K562 (cell line): ENCODE measurements around the gene UBE2B. TPM values are rescaled to one million over a fixed set of nuclear protein-coding genes. Genes with fewer than 3 reads are reported as not detected.

ENCODE experiments used
- AFF1 ChIP-seq, 2 experiments: fragments of 450-650 bp; IDR thresholded peaks; 2 replicates each; pipeline ENCODE4 v1.6.1; 2018; ENCODE audit warnings: mild to moderate bottlenecking in 2 of 2, low read depth in 1 of 2; ENCODE audit not compliant: partially characterized antibody in 2 of 2
- BRF1 ChIP-seq: IDR thresholded peaks from 3 replicates; pipeline ENCODE4 v1.6.1; 2011; ENCODE audit warnings: borderline replicate concordance, mild to moderate bottlenecking; ENCODE audit not compliant: insufficient read length; ENCODE audit errors: extremely low read depth
- CHD4 ChIP-seq: fragments of 200-600 bp; sonication (generic); IDR thresholded peaks from 3 replicates; pipeline ENCODE4 v1.6.1; 2012; ENCODE audit warnings: low read depth, mild to moderate bottlenecking, mixed read lengths, low read length, inconsistent platforms; ENCODE audit not compliant: insufficient read depth, insufficient replicate concordance, poor library complexity, severe bottlenecking
- FOSL1 ChIP-seq: fragments of 200-800 bp; sonication (Bioruptor generic); conservative IDR thresholded peaks from 2 replicates; pipeline ENCODE4 v1.6.1; 2016; ENCODE audit warnings: missing genetic modification characterization, missing compliant biosample characterization
- MTA3 ChIP-seq: fragments of 450-650 bp; formaldehyde crosslinking; IDR thresholded peaks from 2 replicates; pipeline ENCODE4 v1.6.1; 2017; ENCODE audit warnings: mild to moderate bottlenecking, borderline replicate concordance
- MYNN ChIP-seq, 2 experiments: sonication (generic); formaldehyde crosslinking in 1 of 2; IDR thresholded peaks; 2 replicates each; pipeline versions ENCODE4 v1.5.0 to v1.6.1; 2016 to 2020; ENCODE audit warnings: antibody characterized with exemption in 1 of 2, missing genetic modification reagents in 1 of 2
- NRF1 ChIP-seq, 2 experiments: fragments of 450-650 bp; IDR thresholded peaks in 1 of 2; conservative IDR thresholded peaks in 1 of 2; 2 replicates each; pipeline ENCODE4 v1.6.1; 2014; ENCODE audit warnings: mild to moderate bottlenecking in 2 of 2
- SP1 ChIP-seq: sonication (generic); formaldehyde crosslinking; IDR thresholded peaks from 2 replicates; pipeline ENCODE4 v1.8.1; 2022; ENCODE audit warnings: mild to moderate bottlenecking, missing genetic modification reagents
- SRSF7 ChIP-seq: fragments of 200-400 bp; formaldehyde crosslinking; optimal IDR thresholded peaks from 2 replicates; pipeline ENCODE3; 2017; ENCODE audit warnings: mild to moderate bottlenecking, low read depth, low read length
- STAG1 ChIP-seq: sonication (generic); formaldehyde crosslinking; IDR thresholded peaks from 2 replicates; pipeline ENCODE4 v1.5.0; 2020; ENCODE audit warnings: missing genetic modification reagents, borderline replicate concordance
- TBL1XR1 ChIP-seq, 2 experiments: IDR thresholded peaks; 2 replicates each; pipeline ENCODE4 v1.6.1; 2012; ENCODE audit warnings: improper control_type of control experiment in 2 of 2, low read length in 2 of 2, mild to moderate bottlenecking in 1 of 2
- THAP7 ChIP-seq: fragments of 250-450 bp; sonication (Bioruptor Pico); IDR thresholded peaks from 2 replicates; pipeline ENCODE4 v1.5.0; 2021
- ZC3H4 ChIP-seq: sonication (generic); formaldehyde crosslinking; IDR thresholded peaks from 2 replicates; pipeline ENCODE4 v1.9.0; 2021; ENCODE audit warnings: missing genetic modification reagents, borderline replicate concordance
- ZNF175 ChIP-seq: fragments of 200-800 bp; sonication (Bioruptor generic); IDR thresholded peaks from 2 replicates; pipeline ENCODE4 v1.6.1; 2016; ENCODE audit warnings: low read depth, mild to moderate bottlenecking, missing genetic modification characterization, missing compliant biosample characterization
- ZNF384 ChIP-seq: IDR thresholded peaks from 2 replicates; pipeline ENCODE4 v1.6.1; 2012; ENCODE audit warnings: low read depth, low read length, improper control_type of control experiment
- polyA plus RNA-seq, 8 experiments: library from polyadenylated mRNA; depleted of rRNA in 4 of 8; stranded (reverse) in 5 of 8; unstranded in 3 of 8; fragments of >200 nt; fragmentation: Nextera tagmentation in 2 of 8; fragmentation: Illumina TruSeq in 1 of 8; extraction: Ambion mirVana in 2 of 8; extraction: Trizol in 1 of 8; gene quantifications; 2 replicates each; pipeline versions ENCODE4 v1.2.1 to v1.2.3, GENCODE V29; 2011 to 2014; ENCODE audit warnings: inconsistent platforms in 1 of 8, missing spikeins in 1 of 8
- total RNA-seq, 7 experiments: library from RNA; depleted of rRNA in 6 of 7; stranded (reverse); fragments of >200 nt in 6 of 7; fragmentation: Illumina TruSeq in 2 of 7; extraction: Trizol in 2 of 7; gene quantifications; 2 replicates each; pipeline versions ENCODE4 v1.2.1 to v1.2.3, GENCODE V29; 2011 to 2021; ENCODE audit warnings: low replicate concordance in 1 of 7
- TF ChIP-seq, protein P1 (sequence below): fragments of 200-400 bp; formaldehyde crosslinking; IDR thresholded peaks from 2 replicates; pipeline ENCODE4 v1.6.1; 2017; ENCODE audit warnings: mild to moderate bottlenecking, low read depth, low read length, moderate library complexity
- TF ChIP-seq, protein P2 (sequence below): sonication (generic); formaldehyde crosslinking; IDR thresholded peaks from 2 replicates; pipeline ENCODE4 v1.4.0; 2020; ENCODE audit warnings: mild to moderate bottlenecking, missing genetic modification reagents

The UBE2B gene
- total and polyA plus RNA-seq, 9 of the 15 experiments (the other 6 are each of a cell fraction or from before 2014, with no cell fraction given) = 13.1 to 198 (median 75.5) TPM

- no peak for TF ChIP-seq ZNF384
- TF ChIP-seq ZC3H4 = no peak
- no peak for TF ChIP-seq AFF1 (IDR thresholded peaks at IDR 0.05; ENCODE audit: low read depth in 1 of 2, partially characterized antibody in 2 of 2)
- peak; percentile 51; the same call in 1 of the 2 replicates for TF ChIP-seq MTA3
- no peak for TF ChIP-seq CHD4
- TF ChIP-seq ZNF175 (CRISPR knock-in tag) = peak; percentile 73
- TF ChIP-seq, protein P1, sequence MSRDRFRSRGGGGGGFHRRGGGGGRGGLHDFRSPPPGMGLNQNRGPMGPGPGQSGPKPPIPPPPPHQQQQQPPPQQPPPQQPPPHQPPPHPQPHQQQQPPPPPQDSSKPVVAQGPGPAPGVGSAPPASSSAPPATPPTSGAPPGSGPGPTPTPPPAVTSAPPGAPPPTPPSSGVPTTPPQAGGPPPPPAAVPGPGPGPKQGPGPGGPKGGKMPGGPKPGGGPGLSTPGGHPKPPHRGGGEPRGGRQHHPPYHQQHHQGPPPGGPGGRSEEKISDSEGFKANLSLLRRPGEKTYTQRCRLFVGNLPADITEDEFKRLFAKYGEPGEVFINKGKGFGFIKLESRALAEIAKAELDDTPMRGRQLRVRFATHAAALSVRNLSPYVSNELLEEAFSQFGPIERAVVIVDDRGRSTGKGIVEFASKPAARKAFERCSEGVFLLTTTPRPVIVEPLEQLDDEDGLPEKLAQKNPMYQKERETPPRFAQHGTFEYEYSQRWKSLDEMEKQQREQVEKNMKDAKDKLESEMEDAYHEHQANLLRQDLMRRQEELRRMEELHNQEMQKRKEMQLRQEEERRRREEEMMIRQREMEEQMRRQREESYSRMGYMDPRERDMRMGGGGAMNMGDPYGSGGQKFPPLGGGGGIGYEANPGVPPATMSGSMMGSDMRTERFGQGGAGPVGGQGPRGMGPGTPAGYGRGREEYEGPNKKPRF = no peak
- no peak for TF ChIP-seq SRSF7
- peak in 1 of 2 experiments; percentile 76; a peak in 2 of 4 replicates for TF ChIP-seq TBL1XR1 (IDR thresholded peaks at IDR 0.05; ENCODE audit: low read length in 2 of 2)
- TF ChIP-seq FOSL1 (tag) = peak; percentile 73
- TF ChIP-seq STAG1 = no peak
- TF ChIP-seq, protein P2, sequence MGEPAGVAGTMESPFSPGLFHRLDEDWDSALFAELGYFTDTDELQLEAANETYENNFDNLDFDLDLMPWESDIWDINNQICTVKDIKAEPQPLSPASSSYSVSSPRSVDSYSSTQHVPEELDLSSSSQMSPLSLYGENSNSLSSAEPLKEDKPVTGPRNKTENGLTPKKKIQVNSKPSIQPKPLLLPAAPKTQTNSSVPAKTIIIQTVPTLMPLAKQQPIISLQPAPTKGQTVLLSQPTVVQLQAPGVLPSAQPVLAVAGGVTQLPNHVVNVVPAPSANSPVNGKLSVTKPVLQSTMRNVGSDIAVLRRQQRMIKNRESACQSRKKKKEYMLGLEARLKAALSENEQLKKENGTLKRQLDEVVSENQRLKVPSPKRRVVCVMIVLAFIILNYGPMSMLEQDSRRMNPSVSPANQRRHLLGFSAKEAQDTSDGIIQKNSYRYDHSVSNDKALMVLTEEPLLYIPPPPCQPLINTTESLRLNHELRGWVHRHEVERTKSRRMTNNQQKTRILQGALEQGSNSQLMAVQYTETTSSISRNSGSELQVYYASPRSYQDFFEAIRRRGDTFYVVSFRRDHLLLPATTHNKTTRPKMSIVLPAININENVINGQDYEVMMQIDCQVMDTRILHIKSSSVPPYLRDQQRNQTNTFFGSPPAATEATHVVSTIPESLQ (CRISPR knock-in tag) = 0 out of 2 replicates have a peak, but pooled peaks have one; percentile 89
- peak; percentile 74 for TF ChIP-seq MYNN (IDR thresholded peaks at IDR 0.05)
- no peak for TF ChIP-seq MYNN (CRISPR knock-in tag; IDR thresholded peaks at IDR 0.05)
- 0 out of 4 replicates have a peak, but pooled peaks of 1 of the 2 experiments have one; percentile 21 for TF ChIP-seq NRF1 (conservative IDR thresholded peaks at IDR 0.05 in 1 of 2, IDR thresholded peaks at IDR 0.05 in 1 of 2)
- peak; percentile 51; the same call in 1 of the 2 replicates for TF ChIP-seq SP1
- no peak for TF ChIP-seq BRF1
- TF ChIP-seq THAP7 (CRISPR knock-in tag) = no peak
These were observed 66.6 kb downstream of the UBE2B start (continued) for GRCh38 chr5:134437847-134438581.
